Hematopoietic multipotent progenitor cell treated with erythropoietin and hydrocortisone succinate and interleukin-3 and kit ligand, for 15 days (in vitro differentiated cells): ENCODE results near the gene EPM2AIP1.
"Not testable (repeated sequence)": the region's sequence is repeated elsewhere in the genome, so short reads cannot be mapped to it uniquely, and the experiment has no call there.

Experiments
- DNase-seq: peaks from one replicate; pipeline ENCODE4 v3.0.0-alpha.2; 2015; ENCODE audit warnings: low spot score

Gene EPM2AIP1

GRCh38 chr3:36992806-36993325, at the start of gene EPM2AIP1:
Gene EPM2AIP1, minus strand, starts transcription at chr3:36993131. Its CDS starts 54 bp downstream, at chr3:36993077.
- DNase-seq: no peak

GRCh38 chr3:37042712-37043111, 49.8 kb upstream of the EPM2AIP1 start:
- not testable (repeated sequence) for DNase-seq

- no peak for DNase-seq
These were observed 48.7 kb upstream of the EPM2AIP1 start for GRCh38 chr3:37041546-37042195.

GRCh38 chr3:37040231-37040630, 47.3 kb upstream of the EPM2AIP1 start:
- no peak for DNase-seq

GRCh38 chr3:37039161-37039846, 46.4 kb upstream of the EPM2AIP1 start:
- DNase-seq: no peak

- DNase-seq: no peak
These were observed 44.4 kb upstream of the EPM2AIP1 start for GRCh38 chr3:37037352-37037751.

- DNase-seq: no peak
These were observed 40.0 kb upstream of the EPM2AIP1 start for GRCh38 chr3:37032961-37033360.

- no peak for DNase-seq
These were observed 38.3 kb upstream of the EPM2AIP1 start for GRCh38 chr3:37031096-37031682.

GRCh38 chr3:37030588-37030987, 37.7 kb upstream of the EPM2AIP1 start:
- DNase-seq: no peak

- no peak for DNase-seq
These were observed 36.7 kb upstream of the EPM2AIP1 start for GRCh38 chr3:37029516-37030163.

GRCh38 chr3:37029111-37029510, 36.2 kb upstream of the EPM2AIP1 start:
- no peak for DNase-seq

GRCh38 chr3:37028329-37028728, 35.4 kb upstream of the EPM2AIP1 start:
- peak; percentile 84 for DNase-seq

GRCh38 chr3:37026851-37027250, 33.9 kb upstream of the EPM2AIP1 start:
- DNase-seq: no peak

GRCh38 chr3:37025561-37026335, 32.8 kb upstream of the EPM2AIP1 start:
- DNase-seq: peak; percentile 44

GRCh38 chr3:37024820-37025405, 32.0 kb upstream of the EPM2AIP1 start:
- DNase-seq: no peak

GRCh38 chr3:37024092-37024491, 31.2 kb upstream of the EPM2AIP1 start:
- peak; percentile 42 for DNase-seq

GRCh38 chr3:37017683-37018082, 24.8 kb upstream of the EPM2AIP1 start:
- no peak for DNase-seq

- DNase-seq: no peak
These were observed 24.0 kb upstream of the EPM2AIP1 start for GRCh38 chr3:37016903-37017302.

GRCh38 chr3:37015642-37016041, 22.7 kb upstream of the EPM2AIP1 start:
- DNase-seq: no peak

GRCh38 chr3:37014620-37015019, 21.7 kb upstream of the EPM2AIP1 start:
- DNase-seq: no peak
